Endometrium (tissue), 2 donors: ENCODE measurements around the gene VWA8.
"Not testable (repeated sequence)": the region's sequence is repeated elsewhere in the genome, so short reads cannot be mapped to it uniquely, and the experiment has no call there.

ENCODE experiments used
- FAIRE-seq: peaks from 2 replicates; lab custom pipeline; 2012; peaks lifted over from hg19 to GRCh38; lab: Jason Lieb, UNC
- donor health status: control.
- donor health status: control.

VWA8 gene

DNA sequence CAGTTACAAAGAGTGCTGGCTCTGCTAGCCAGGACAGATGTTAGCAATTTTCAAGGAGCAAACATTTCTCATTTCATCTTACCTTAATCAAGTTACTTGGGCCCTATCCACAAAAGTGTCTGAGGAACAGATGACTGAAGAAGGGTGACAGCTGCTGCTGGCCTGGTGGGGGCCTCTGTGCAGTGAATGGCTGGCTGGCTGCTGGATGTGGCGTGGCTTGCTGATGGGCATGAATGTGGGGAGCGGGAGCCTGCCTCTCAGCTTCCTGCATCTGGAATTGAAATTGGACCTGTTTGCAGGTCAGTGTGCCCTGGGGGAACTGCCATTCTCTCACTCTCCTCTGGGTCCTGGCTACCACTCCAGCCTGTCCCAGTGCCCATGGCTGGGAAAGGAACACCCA is 408.9 kb downstream of the VWA8 start:
- FAIRE-seq, result no peak

DNA sequence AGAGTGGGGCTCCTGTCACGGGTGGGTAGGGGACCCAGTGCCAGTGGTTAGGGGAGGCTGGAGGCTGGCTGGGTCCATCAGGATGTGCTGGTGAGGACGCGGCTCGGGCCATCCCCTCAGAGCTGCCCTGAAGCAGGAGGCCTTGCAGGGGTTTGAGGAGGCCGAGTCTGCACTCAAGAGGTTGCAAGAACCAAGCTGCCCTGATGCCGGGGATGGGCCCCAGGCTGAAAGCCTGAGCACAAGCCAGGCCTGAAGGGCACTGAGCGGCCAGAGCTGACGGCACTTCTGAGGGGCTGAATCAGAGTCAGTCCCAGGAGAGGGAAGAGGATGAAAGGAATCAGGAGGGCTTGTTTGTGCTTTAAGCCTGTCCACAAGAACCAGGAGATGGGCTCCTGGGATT is 410.6 kb downstream of the VWA8 start:
- no peak for FAIRE-seq

- no peak for FAIRE-seq
These were observed 411.4 kb downstream of the VWA8 start for GRCh38 chr13:41549491-41549890.

DNA sequence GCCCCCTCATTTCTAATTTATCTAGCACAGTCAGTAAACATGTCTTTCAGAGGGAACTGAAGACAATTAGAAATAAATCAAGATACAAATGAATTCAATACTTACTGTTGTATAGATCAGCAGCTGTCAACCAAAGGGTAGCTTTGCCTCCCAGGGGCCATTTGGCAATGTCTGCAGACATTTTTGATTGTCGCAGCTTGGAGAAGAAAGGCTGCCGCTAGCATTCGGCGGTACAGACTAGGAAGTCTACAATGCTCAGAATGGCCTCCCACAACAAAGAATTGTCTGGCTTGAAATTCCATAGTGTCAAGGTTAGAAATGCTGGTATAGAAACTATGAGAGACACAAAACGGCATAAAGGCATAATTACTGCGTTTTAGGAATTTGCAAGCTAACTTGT is 412.0 kb downstream of the VWA8 start:
- FAIRE-seq, result no peak

- no peak for FAIRE-seq
These were observed 412.9 kb downstream of the VWA8 start for GRCh38 chr13:41548031-41548430.

DNA sequence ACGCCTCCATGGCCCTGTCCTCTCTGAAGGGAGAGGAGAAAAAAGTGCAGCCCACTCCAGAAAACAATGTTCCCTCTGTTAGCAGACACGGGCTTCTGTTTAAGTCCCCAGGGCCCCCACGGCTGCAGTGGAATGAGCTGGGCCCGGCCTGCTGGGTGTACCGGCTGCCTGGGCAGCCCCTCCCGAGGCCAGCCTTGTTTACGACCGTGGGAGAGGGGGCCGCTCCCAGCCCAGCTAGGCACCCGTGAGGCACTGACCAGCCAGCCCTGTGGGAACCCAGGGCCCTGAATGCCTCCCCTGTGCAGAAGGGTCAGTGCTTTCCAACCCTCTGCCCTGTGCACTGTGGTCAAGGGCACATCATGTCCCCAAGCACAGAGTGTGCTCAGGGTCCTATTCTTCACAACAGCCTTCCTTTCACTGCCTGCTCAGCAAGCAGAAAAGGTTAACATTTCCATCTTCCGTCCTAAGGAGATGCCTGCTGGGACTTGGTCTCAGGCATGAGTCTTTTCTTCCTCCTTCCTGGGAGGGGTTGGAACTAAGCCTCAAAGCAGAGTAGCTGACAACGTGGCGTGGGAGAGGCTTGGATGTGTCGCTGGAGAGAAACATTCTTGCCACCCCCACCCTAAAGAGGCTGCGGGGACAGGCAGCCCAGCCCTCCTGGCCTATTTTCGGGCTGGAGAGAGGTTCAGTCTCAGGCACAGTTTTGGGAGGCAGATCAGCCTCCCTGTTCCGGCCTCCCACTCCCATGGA is 413.5 kb downstream of the VWA8 start:
- no peak for FAIRE-seq

GRCh38 chr13:41546372-41547190 is 414.3 kb downstream of the VWA8 start:
- no peak for FAIRE-seq

GRCh38 chr13:41545432-41545707 is 415.5 kb downstream of the VWA8 start:
- no peak for FAIRE-seq

GRCh38 chr13:41543664-41544300 is 417.1 kb downstream of the VWA8 start:
- FAIRE-seq, result no peak

DNA sequence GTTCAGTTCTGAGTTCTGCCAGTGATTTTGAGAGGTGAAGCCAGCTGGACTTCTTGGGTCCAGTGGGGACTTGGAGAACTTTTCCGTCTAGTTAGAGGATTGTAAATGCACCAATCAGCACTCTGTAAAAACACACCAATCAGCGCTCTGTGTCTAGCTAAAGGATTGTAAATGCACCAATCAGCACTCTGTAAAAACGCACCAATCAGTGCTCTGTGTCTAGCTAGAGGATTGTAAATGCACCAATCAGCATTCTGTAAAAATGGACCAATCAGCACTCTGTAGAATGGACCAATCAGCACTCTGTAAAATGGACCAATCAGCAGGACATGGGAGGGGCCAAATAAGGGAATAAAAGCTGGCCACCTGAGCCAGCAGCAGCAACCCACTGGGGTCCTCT is 418.1 kb downstream of the VWA8 start:
- FAIRE-seq, result not testable (repeated sequence)

DNA sequence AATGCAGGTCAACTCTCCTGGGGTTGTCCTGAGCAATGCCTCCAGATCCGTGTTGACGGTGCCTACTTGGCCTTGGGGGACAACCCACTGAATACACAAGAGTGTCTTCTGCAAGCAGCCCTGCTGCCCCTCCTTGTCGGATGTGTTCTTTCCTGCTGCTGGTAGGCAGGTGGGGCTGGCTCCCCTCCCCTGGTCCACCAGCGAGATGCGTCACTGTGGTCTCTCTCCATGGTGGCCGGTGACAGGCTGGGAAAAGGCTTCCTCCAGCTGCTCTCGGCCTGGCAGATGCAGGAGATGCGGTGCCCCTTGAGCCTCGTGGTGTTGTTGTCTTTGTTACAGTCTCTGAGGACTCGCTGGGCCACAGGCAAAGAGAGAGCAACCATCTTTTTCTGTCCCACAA is 418.6 kb downstream of the VWA8 start:
- no peak for FAIRE-seq

- FAIRE-seq, result no peak
These were observed 419.6 kb downstream of the VWA8 start for GRCh38 chr13:41541142-41541938.

DNA sequence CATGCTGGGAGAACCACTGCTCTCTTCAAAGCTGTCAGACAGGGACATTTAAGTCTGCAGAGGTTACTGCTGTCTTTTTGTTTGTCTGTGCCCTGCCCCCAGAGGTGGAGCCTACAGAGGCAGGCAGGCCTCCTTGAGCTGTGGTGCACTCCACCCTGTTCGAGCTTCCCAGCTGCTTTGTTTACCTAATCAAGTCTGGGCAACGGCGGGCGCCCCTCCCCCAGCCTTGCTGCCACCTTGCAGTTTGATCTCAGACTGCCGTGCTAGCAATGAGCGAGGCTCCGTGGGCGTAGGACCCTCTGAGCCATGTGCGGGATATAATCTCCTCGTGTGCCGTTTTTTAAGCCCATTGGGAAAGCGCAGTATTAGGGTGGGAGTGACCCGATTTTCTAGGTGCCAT is 420.7 kb downstream of the VWA8 start:
- not testable (repeated sequence) for FAIRE-seq

- FAIRE-seq, result no peak
These were observed 427.4 kb downstream of the VWA8 start for GRCh38 chr13:41533266-41534052.

- no peak for FAIRE-seq
These were observed 432.9 kb downstream of the VWA8 start for GRCh38 chr13:41528021-41528420.

- no peak for FAIRE-seq
These were observed 440.0 kb downstream of the VWA8 start for GRCh38 chr13:41520660-41521630.

GRCh38 chr13:41520016-41520659 is 440.8 kb downstream of the VWA8 start:
- no peak for FAIRE-seq
